IMR-90 (cell line): ENCODE results near the gene AKAP9. TPM values are rescaled to one million over a fixed set of nuclear protein-coding genes. Genes with fewer than 3 reads are reported as not detected.

Experiments
- ATAC-seq: fragments of 200-7000 bp; cut with Tn5 transposase; 2 replicates; pipeline ENCODE4 v1.9.1; 2020; ENCODE audit warnings: low read depth, mild to moderate bottlenecking, moderate library complexity
- BruUV-seq: library from RNA; stranded (reverse); fragments of 400-500 nt; replicated peaks from 2 replicates; lab custom pipeline; 2021; lab: Mats Ljungman, UMichigan
- CTCF ChIA-PET: fragments of 300-600 bp; formaldehyde crosslinking; extraction: SDS; loops from one replicate; lab custom pipeline; 2021; ENCODE audit warnings: antibody characterized with exemption; lab: Yijun Ruan, JAX
- POLR2A ChIA-PET: fragments of 300-600 bp; sonication (Branson Sonifier 250); formaldehyde crosslinking; loops from one replicate; lab custom pipeline; 2022; ENCODE audit warnings: antibody characterized with exemption; ENCODE audit not compliant: unreplicated experiment; lab: Charles Lee
- DNase-seq: peaks from one replicate; pipeline ENCODE4 v3.0.0; 2013
- H2AFZ ChIP-seq: replicated peaks from 2 replicates; pipeline ENCODE3; 2013; ENCODE audit warnings: low read length, mild to moderate bottlenecking; ENCODE audit not compliant: poor library complexity
- H2AK5ac ChIP-seq: 2 replicates; pipeline ENCODE4 v1.6.1; 2013; ENCODE audit warnings: low read depth, low read length, inconsistent platforms
- H2AK9ac ChIP-seq: replicated peaks from 2 replicates; pipeline ENCODE3; 2013; ENCODE audit warnings: mild to moderate bottlenecking, low read depth, low read length, moderate library complexity; ENCODE audit not compliant: poor library complexity
- H2BK120ac ChIP-seq: 2 replicates; pipeline ENCODE4 v1.6.1; 2013; ENCODE audit warnings: low read depth, low read length, inconsistent platforms
- H2BK15ac ChIP-seq: 3 replicates; pipeline ENCODE4 v1.6.1; 2013; ENCODE audit warnings: low read depth, low read length, inconsistent platforms
- H2BK20ac ChIP-seq: 2 replicates; pipeline ENCODE4 v1.6.1; 2013; ENCODE audit warnings: low read depth, mild to moderate bottlenecking, inconsistent platforms, low read length, moderate library complexity
- H2BK5ac ChIP-seq: 2 replicates; pipeline ENCODE4 v1.6.1; 2013; ENCODE audit warnings: mild to moderate bottlenecking, low read depth, low read length, inconsistent platforms; ENCODE audit not compliant: poor library complexity, severe bottlenecking
- H3K14ac ChIP-seq: replicated peaks from 2 replicates; pipeline ENCODE4 v1.6.1; 2013; ENCODE audit warnings: low read depth, low read length, inconsistent platforms
- H3K18ac ChIP-seq: 2 replicates; pipeline ENCODE4 v1.6.1; 2013; ENCODE audit warnings: low read depth, low read length, control low read depth
- H3K23ac ChIP-seq: 2 replicates; pipeline ENCODE4 v1.6.1; 2013; ENCODE audit warnings: low read depth, low read length, inconsistent platforms
- H3K27ac ChIP-seq: 2 replicates; pipeline ENCODE4 v1.5.1; 2013; ENCODE audit warnings: mild to moderate bottlenecking, control low read depth, low read length; ENCODE audit not compliant: insufficient read depth
- H3K27me3 ChIP-seq: 2 replicates; pipeline ENCODE4 v1.6.1; 2013; ENCODE audit warnings: low read length; ENCODE audit not compliant: control insufficient read depth, insufficient read depth
- H3K36me3 ChIP-seq: 2 replicates; pipeline ENCODE4 v1.6.1; 2013; ENCODE audit warnings: low read length, mixed read lengths; ENCODE audit not compliant: control insufficient read depth, insufficient read depth
- H3K4ac ChIP-seq: 2 replicates; pipeline ENCODE4 v1.6.1; 2013; ENCODE audit warnings: low read depth, low read length, inconsistent platforms
- H3K4me1 ChIP-seq: 2 replicates; pipeline ENCODE4 v1.6.1; 2013; ENCODE audit warnings: low read length, mixed read lengths; ENCODE audit not compliant: control insufficient read depth, insufficient read depth
- H3K4me2 ChIP-seq: 2 replicates; pipeline ENCODE4 v1.6.1; 2013; ENCODE audit warnings: low read depth, mild to moderate bottlenecking, control low read depth, low read length, moderate library complexity
- H3K4me3 ChIP-seq: 2 replicates; pipeline ENCODE4 v1.5.1; 2013; ENCODE audit warnings: low read depth, mild to moderate bottlenecking, control low read depth, low read length, moderate library complexity; ENCODE audit not compliant: insufficient read depth
- H3K56ac ChIP-seq: 2 replicates; pipeline ENCODE4 v1.6.1; 2013; ENCODE audit warnings: low read length, inconsistent platforms; ENCODE audit not compliant: insufficient read depth; ENCODE audit errors: extremely low read depth
- H3K79me1 ChIP-seq, 2 experiments: 2 replicates each; pipeline ENCODE4 v1.6.1; 2013; ENCODE audit warnings: low read length in 2 of 2, inconsistent platforms in 1 of 2, low read depth in 1 of 2
- H3K9ac ChIP-seq: 2 replicates; pipeline ENCODE4 v1.6.1; 2013; ENCODE audit warnings: low read depth, low read length, control low read depth
- H3K9me1 ChIP-seq: 2 replicates; pipeline ENCODE4 v1.6.1; 2013; ENCODE audit warnings: low read length, inconsistent platforms; ENCODE audit not compliant: insufficient read depth
- H3K9me3 ChIP-seq: 2 replicates; pipeline ENCODE4 v1.6.1; 2013; ENCODE audit warnings: low read length; ENCODE audit not compliant: control insufficient read depth, insufficient read depth
- H4K20me1 ChIP-seq: 2 replicates; pipeline ENCODE4 v1.6.1; 2013; ENCODE audit warnings: low read length, inconsistent platforms; ENCODE audit not compliant: insufficient read depth
- H4K5ac ChIP-seq: 2 replicates; pipeline ENCODE4 v1.6.1; 2013; ENCODE audit warnings: mild to moderate bottlenecking, low read depth, low read length, control low read depth
- H4K8ac ChIP-seq, 2 experiments: 2 replicates each; pipeline ENCODE4 v1.6.1; 2013; ENCODE audit warnings: low read depth in 2 of 2, low read length in 2 of 2, control low read depth in 1 of 2, inconsistent platforms in 1 of 2
- H4K91ac ChIP-seq: 2 replicates; pipeline ENCODE4 v1.6.1; 2013; ENCODE audit warnings: low read depth, low read length, inconsistent platforms; ENCODE audit not compliant: insufficient read depth
- BHLHE40 ChIP-seq: fragments of 150-350 bp; IDR thresholded peaks from 2 replicates; pipeline ENCODE4 v1.6.1; 2016; ENCODE audit warnings: mild to moderate bottlenecking, low read depth, low read length
- CHD1 ChIP-seq: IDR thresholded peaks from 2 replicates; pipeline ENCODE4 v1.6.1; 2012; ENCODE audit warnings: low read depth, low read length, improper control_type of control experiment
- CTCF ChIP-seq: conservative IDR thresholded peaks from 2 replicates; pipeline ENCODE4 v1.5.1; 2012; ENCODE audit warnings: mild to moderate bottlenecking, low read depth, low read length, improper control_type of control experiment
- ELK1 ChIP-seq: fragments of 150-350 bp; IDR thresholded peaks from 2 replicates; pipeline ENCODE4 v1.6.1; 2016; ENCODE audit warnings: low read depth, mild to moderate bottlenecking, low read length, moderate library complexity, borderline replicate concordance
- FOS ChIP-seq: fragments of 150-350 bp; IDR thresholded peaks from 2 replicates; pipeline ENCODE4 v1.6.1; 2016; ENCODE audit warnings: low read depth, low read length
- MAFK ChIP-seq: IDR thresholded peaks from 2 replicates; pipeline ENCODE4 v1.6.1; 2012; ENCODE audit warnings: low read depth, low read length, improper control_type of control experiment
- MAZ ChIP-seq: IDR thresholded peaks from 2 replicates; pipeline ENCODE4 v1.6.1; 2012; ENCODE audit warnings: low read depth, mild to moderate bottlenecking, low read length, improper control_type of control experiment, moderate library complexity, borderline replicate concordance
- MXI1 ChIP-seq: IDR thresholded peaks from 2 replicates; pipeline ENCODE4 v1.6.1; 2012; ENCODE audit warnings: low read depth, mild to moderate bottlenecking, low read length, moderate library complexity, borderline replicate concordance
- NFE2L2 ChIP-seq: fragments of 150-350 bp; IDR thresholded peaks from 2 replicates; pipeline ENCODE4 v1.6.1; 2016; ENCODE audit warnings: low read depth, mild to moderate bottlenecking, low read length
- POLR2A ChIP-seq: IDR thresholded peaks from 2 replicates; pipeline ENCODE4 v1.6.1; 2012; ENCODE audit warnings: mild to moderate bottlenecking, low read depth, low read length
- RAD21 ChIP-seq: IDR thresholded peaks from 2 replicates; pipeline ENCODE4 v1.6.1; 2012; ENCODE audit warnings: low read length, improper control_type of control experiment
- RFX5 ChIP-seq: IDR thresholded peaks from 2 replicates; pipeline ENCODE4 v1.8.0; 2012; ENCODE audit warnings: low read depth, mild to moderate bottlenecking, low read length, moderate library complexity
- SMC3 ChIP-seq: fragments of 150-350 bp; IDR thresholded peaks from 2 replicates; pipeline ENCODE4 v1.6.1; 2016; ENCODE audit warnings: low read depth, mild to moderate bottlenecking, antibody characterized with exemption, low read length, moderate library complexity
- USF2 ChIP-seq: fragments of 150-350 bp; IDR thresholded peaks from 2 replicates; pipeline ENCODE4 v1.6.1; 2017; ENCODE audit warnings: mild to moderate bottlenecking, antibody characterized with exemption, low read length, low read depth
- WGBS, 2 experiments: methylation state at CpG; one replicate each; pipeline versions ENCODE4 v1.1.5 to v1.1.7; 2013; ENCODE audit warnings: missing lambda C conversion rate in 2 of 2; ENCODE audit not compliant: insufficient read length in 1 of 2; ENCODE audit errors: extremely low coverage in 2 of 2; 5-methylcytosine and 5-hydroxymethylcytosine counted together
- dilution Hi-C: fragments of 300-500 bp; cut with HindIII; formaldehyde crosslinking; loops from one replicate; pipeline ENCODE4 v1.14.3; 2018; ENCODE audit warnings: low sequenced_read_pairs; ENCODE audit not compliant: unreplicated experiment
- in situ Hi-C: fragments of 300-500 bp; cut with MboI; formaldehyde crosslinking; loops from 3 replicates; pipeline ENCODE4 v1.14.3; 2019; ENCODE audit warnings: low sequenced_read_pairs, inconsistent platforms, mixed read lengths
- intact Hi-C: fragments of 100-400 bp; cut with micrococcal nuclease; formaldehyde crosslinking; loops from 2 replicates; pipeline ENCODE4 v1.10.0; 2022
- polyA plus RNA-seq, 3 experiments: library from polyadenylated mRNA; depleted of rRNA; stranded (reverse); fragments of >200 nt; gene quantifications; 2 replicates each; pipeline ENCODE4 v1.2.3, GENCODE V29; 2012; ENCODE audit warnings: low replicate concordance in 1 of 3
- total RNA-seq: library from RNA; depleted of rRNA; stranded (reverse); fragments of >200 nt; gene quantifications from 2 replicates; pipeline ENCODE4 v1.2.3, GENCODE V29; 2012

The AKAP9 gene
- total and polyA plus RNA-seq, 2 of the 4 experiments (the other 2 are of a cell fraction) = 9.7 to 25.3 TPM

- POLR2A ChIA-PET = no interaction called here
- Histone ChIP-seq H3K4me2 (no peak overlapping the region), H3K4ac (no peak overlapping the region), H3K14ac (no peak overlapping the region), H3K36me3 (no peaks in the 10 kb centered on the region), H4K20me1 (no peaks in the 10 kb centered on the region), H4K8ac (no peak overlapping the region), H2BK15ac (no peak overlapping the region), H3K79me1 (no peaks in the 10 kb centered on the region), H2BK120ac (no peak overlapping the region), H3K27me3 (no peaks in the 10 kb centered on the region), H3K4me1 (no peaks in the 10 kb centered on the region), H3K23ac (no peak overlapping the region), H2BK20ac (no peak overlapping the region), H3K9me3 (no peaks in the 10 kb centered on the region), H2AK9ac (no peak overlapping the region), H4K91ac (no peak overlapping the region), H3K18ac (no peak overlapping the region), H2AFZ (no peak overlapping the region), H2BK5ac (no peak overlapping the region), H4K5ac (no peak overlapping the region), H3K27ac (no peak overlapping the region), H3K9ac (no peak overlapping the region), H3K9me1 (no peaks in the 10 kb centered on the region), H3K4me3 (no peak overlapping the region), H2AK5ac (no peak overlapping the region), H3K56ac (no peak overlapping the region)
- no CpG with 5 or more reads among the region's 7 CpGs for WGBS, 2 experiments
- ATAC-seq (no peak), DNase-seq (no peak)
- TF ChIP-seq ELK1 = no peak
- TF ChIP-seq FOS = no peak
- TF ChIP-seq RFX5 = no peak
- no peak for TF ChIP-seq NFE2L2
- no peak for TF ChIP-seq RAD21
- no peak for TF ChIP-seq MAZ
- TF ChIP-seq USF2 = no peak
- TF ChIP-seq POLR2A = no peak
- TF ChIP-seq CTCF = no peak
- TF ChIP-seq CHD1 = no peak
- no peak for TF ChIP-seq MXI1
- TF ChIP-seq MAFK = no peak
- no peak for TF ChIP-seq BHLHE40
- no peak for TF ChIP-seq SMC3
- CTCF ChIA-PET = interaction anchor here (0.6 kb wide), 1 partner anchor 255 kb away, joined by 3 read pairs; no protein-coding TSS in a partner anchor
- in situ Hi-C loops (no loop called here), dilution Hi-C loops (no loop called here), intact Hi-C loops (no loop called here)
- BruUV-seq = no TSS peak
Observed at GRCh38 chr7:92141161-92141560, 200.5 kb downstream of the AKAP9 start.
